CMK (cell line): Measurements from ENCODE around the gene KDM4E.

Source experiments
- DNase-seq: peaks from one replicate; pipeline ENCODE4 v3.0.0-alpha.2; 2010; ENCODE audit warnings: low read depth

Gene KDM4E

DNA sequence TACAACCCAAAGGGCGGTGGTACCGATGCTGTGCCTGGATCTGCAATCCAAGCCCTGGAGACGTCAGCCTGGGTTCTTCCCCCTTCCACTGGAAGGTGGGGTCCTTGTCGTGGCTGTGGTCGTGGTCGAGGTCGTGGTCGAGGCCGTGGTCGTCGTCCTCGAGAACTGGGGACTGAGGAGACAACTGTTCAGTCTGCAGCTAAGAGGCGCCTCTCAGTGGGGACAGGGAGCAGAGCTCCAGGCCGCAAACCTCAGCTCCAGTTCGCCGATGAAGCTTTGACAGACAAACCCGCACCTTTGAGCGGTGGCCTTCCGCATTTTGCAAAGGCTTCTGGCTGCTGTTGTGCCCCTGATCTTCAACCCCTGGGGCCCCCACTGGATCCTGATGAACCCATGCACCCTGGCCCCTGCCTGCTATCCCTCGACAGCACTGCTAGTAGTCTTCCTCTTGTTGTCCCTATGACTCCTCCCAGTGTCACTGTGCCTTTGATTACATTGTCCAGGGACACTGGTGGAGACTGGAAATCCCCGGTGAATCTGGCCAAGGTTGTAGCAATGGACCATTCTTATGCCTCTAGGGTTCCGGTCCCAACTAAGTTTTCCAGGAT, 25.6 kb downstream of the KDM4E start:
- no peak for DNase-seq

DNA sequence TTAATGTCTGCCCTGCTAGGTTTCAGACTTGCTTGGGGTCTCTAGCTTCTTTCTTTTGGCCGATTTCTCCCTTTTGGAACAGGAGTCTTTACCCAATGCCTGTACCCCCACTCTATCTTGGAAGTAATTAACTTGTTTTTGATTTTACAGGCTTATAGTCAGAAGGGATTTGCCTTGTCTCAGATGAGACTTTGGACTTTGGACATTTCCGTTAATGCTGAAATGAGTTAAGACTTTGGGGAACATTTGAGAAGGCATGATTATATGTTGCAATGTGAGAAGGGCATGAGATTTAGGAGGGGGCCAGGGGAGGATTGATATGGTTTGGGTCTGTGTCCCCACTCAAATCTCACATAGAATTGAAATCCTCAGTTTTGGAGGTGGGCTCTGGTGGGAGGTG, 29.3 kb downstream of the KDM4E start:
- DNase-seq, result no peak

DNA sequence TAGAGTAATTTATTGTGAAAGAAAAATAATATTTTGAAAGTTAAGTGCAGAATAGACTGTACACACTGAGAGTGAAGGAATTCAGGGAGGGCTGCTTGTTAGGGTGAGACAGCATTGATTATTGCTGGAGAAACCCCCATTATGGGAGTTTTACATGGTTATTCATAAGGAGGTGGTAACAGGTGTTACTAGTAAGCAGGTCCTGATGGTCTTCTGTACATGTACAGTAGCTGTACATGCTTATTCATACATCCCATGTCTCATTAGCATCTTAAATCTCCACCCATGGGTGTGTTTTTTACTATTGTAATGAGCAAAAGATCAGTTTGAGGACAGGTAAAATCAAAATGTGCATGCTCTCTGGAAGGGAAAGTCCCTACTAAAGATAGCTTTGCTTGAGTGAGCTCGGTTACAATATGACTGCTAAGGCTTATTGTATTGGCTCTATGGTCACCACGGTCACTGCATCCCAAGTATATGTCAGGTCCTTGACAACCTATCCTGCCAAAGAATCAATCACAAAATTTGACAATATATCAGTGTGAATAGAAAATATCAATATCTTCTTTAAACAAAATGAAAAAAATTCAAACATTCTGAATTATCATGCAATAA, 30.3 kb downstream of the KDM4E start:
- no peak for DNase-seq

DNA sequence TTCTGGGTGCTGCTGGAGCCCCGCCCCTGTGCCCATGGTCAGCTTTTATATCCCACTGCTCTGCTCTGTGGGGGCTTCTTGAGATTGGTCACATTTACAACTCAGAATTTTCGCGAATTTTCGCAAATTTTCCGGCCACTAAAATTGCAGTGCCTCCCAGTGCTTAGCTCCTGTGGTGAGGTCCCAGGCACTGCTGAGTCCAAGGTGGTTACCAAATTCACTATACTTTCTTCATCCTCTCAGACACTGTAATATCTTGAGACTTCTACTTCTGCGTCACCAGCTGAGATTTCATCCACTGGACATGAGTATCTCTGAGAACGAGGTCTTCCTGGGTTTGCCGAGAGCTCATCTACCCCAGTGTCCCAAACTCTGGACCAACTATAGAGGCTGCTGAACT, 32.9 kb downstream of the KDM4E start:
- DNase-seq, result no peak

DNA sequence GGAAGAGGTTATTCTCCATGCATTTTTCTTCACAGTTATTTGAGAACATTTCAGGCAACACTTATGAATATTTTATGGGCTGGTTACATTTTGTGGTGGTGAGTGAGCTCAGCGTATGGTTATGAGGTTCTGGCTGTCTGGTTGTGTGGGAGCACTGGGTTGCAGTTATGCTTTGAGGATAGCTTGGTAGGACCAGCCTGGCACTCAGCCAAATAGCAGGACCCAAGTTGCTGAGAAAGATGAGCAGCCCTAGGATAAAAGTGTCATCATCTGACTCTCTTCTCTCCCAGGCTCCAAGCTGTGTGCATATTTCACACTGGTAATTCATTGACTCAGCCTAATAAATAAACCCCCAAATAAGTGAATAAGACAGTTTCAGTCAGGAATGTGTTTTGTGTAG, 33.6 kb downstream of the KDM4E start:
- DNase-seq, result no peak

DNA sequence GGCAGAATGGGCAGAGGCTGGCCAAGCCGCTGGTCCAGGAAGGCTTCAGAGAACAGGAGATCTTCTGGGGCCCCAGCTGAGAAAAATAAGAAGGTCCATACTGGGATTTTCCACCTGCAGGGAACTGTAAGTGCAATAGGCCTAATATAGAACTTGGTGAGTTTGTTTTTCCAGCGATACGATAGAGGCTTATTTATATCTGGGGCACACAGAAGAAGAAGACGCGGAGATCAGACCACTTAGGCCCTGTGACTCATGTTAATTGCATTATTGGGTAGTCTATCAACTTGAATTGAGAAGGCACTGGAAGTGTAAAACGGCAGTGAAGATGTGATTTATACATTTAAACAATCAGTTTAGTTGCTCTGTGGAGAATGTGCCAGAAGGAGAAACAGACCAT, 34.0 kb downstream of the KDM4E start:
- DNase-seq, result no peak

DNA sequence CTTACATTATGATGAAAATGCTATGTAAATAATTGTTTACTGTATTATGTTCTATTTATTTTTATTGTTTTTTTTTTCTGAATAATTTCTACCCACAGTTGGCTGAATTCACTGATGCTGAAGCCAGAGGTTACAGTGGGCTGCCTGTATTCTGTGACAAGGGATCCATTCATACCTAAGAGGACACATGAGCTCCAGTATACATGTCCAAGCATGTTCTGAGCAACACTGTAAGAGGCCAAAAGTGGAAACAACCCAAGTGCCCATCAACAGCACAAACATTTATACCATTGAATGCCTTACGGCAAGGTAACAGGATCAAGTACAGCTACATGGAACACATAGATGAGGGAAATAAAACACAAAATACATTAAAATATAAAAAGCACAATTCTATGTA, 40.3 kb downstream of the KDM4E start:
- no peak for DNase-seq

DNA sequence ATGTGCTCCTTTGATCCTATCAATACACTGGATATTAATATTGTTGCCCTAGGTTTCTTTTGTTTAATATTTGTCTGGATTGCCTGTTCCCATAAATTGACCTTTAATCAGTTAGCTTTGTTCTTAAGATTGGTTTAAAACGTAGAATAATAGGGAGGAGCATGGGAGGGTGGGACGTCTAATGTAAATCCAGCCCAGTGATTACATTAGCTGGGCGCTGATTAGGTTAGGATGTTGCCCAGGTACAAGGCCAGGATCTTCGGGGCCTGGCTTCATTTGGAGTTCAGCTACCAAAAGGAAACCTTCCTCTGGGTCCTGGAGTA, 41.6 kb downstream of the KDM4E start, which contains the start of gene SRSF8:
Gene SRSF8, plus strand, starts transcription at position 204 of the 323 bp plus-strand sequence. CDS start 308 bp downstream, outside the sequence.
- no peak for DNase-seq

DNA sequence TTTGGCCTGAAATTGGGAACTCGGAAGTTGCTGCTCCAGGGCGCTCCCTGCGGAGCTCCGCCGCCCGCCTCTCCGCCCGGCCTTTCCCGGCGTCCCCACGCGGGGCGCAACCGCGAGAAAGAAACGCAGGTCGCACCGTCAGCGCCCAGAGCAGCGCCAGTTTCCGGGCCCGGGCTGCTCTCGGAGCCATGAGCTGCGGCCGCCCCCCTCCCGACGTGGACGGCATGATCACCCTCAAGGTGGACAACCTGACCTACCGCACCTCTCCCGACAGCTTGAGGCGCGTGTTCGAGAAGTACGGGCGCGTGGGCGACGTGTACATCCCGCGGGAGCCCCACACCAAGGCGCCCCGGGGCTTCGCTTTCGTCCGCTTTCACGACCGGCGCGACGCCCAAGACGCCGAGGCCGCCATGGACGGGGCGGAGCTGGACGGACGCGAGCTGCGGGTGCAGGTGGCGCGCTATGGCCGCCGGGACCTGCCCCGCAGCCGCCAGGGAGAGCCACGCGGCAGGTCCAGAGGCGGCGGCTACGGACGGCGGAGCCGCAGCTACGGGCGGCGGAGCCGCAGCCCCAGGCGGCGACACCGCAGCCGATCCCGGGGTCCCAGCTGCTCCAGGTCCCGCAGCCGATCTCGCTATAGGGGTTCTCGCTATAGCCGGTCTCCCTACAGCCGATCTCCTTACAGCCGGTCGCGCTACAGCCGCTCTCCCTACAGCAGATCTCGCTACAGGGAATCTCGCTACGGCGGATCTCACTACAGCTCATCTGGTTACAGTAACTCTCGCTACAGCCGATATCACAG, 42.2 kb downstream of the KDM4E start:
- no peak for DNase-seq

DNA sequence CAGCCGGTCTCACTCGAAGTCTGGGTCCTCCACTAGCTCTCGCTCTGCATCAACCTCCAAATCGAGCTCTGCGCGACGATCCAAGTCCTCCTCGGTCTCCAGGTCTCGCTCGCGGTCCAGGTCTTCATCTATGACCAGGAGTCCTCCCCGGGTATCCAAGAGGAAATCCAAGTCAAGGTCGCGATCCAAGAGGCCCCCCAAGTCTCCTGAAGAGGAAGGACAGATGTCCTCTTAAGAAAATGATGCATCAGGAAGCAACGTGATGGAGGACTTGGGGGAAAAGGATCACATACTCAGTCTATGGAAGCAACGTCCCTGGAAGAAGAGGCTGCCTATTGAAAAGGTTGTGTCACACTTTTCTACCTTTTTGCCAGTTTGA, 42.8 kb downstream of the KDM4E start:
- DNase-seq, result no peak

DNA sequence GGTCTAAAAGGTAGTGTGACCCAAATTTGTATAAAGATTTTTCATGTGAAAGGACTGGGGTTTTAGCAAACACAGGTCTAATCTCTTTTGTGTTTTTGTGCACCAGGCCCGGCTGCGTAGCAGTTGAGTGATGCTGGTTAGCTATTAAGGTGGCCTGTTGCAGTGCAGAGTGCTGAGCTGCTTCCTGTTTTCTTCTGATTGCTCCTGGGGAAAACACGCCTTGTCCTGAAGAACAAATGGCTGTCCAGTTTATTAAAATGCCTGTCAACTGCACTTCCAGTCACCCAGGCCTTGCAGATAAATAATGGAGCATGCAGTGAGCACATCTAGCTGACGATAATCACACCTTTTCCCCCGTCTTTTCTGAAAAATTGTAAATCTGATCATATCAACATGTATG, 43.5 kb downstream of the KDM4E start:
- no peak for DNase-seq

DNA sequence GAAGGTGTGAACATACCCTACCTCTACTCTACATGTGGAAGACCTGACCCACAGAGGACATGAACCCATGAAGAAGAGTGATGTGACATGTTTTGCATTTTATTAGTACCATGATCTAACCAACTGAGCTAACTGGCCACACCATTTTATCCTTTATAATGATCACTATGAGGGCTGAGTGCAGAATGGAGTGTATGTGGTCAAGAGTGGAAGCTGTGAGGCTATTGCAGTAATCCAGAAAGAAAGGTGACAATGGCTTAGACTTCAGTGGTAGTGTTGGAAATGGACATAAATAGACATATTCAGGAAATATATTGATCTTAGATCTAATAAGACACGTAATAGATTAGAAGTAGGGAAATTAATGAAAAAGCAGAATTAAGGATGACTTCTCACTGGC, 45.4 kb downstream of the KDM4E start:
- no peak for DNase-seq

DNA sequence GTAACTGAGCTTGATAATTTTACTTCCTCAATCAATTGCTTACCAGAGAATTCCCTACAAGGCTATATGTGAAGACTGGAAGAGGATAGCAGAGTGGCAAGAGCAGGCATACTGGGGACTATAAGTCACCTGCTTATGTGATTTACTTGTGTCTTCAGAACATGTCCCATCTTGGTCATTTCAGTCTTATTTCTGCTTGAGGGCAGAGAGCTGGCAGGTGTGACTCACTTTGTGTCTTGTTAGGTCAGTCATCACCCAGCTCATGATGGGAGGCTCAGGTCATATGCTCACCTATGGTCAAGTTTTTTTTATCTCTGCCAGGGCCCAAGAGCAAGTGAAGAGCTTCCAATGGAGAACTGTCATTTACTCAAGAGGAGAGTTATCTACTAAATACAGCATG, 47.9 kb downstream of the KDM4E start:
- DNase-seq, result no peak

DNA sequence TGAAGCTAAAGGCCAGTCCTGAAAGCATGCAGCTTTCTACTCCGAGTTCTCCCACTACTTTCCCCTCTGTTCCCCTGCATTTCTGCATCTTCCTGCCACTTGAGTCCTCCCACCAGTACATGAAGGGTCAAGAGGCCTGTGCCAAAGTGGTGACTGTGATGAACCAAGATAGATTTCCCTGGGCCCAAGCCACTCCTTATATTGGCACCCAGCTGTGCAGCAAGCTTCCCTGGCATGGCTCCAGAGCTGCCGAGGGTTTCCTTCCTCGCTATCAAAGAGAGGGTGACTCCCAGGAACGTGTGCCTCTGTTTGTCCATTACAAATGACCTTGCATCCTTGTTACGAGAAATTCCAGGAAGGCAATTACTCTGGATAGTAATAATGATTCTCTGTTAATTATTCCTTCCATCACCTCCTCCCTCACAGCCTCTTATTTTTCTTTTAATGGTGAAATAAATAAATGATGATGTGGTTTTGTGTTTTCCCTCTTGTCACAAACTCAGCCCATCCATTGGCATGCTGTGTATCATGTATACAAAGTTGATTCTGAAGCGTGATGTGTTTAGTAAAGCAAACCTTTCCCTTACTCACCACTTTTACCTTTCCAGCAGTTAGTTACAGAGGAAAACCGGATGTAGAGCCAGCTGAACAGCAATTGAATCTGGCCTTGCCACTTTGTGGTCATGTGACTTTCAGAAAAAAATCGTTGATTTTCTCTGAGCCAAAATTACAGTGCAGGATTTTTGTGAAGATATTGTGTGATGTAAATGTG, 49.9 kb downstream of the KDM4E start:
- DNase-seq, result no peak

DNA sequence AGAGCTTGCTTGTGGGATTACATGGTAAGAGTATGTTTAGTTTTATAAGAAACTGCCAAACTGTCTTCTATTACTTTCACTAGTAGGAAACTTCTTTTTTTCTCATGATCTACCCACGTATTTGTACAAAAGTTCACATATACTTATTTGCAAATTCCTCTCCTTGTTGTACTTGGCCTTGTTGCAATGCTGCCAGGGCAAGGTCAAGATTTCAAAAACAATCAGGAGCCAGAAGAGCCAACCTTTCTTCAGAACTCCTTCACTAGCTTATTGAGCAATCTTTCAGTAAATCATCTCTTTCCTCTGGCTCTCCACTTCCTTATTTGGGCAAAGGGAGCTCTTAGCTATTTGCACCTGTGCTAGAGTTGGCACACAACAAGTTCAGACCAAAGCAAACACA, 51.4 kb downstream of the KDM4E start:
- no peak for DNase-seq

DNA sequence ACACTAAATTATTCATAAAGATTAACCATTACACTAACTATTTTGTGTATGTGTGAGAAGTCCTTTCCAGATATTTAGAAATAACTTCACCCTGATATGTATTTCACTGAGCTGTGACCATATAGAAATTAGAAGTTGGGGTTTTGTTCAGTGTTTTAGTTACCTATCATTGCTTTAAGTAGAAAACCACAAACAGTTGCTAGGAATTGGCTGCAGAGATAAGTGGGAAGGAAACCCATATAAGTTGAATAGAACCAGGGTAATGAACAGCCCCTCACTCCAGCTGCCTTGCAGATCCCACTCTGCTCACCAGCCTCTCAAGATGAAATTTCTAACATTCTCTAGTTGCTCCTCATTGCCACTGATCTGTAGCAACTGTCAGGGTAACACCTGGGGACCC, 51.9 kb downstream of the KDM4E start:
- no peak for DNase-seq
